ENCODE measurements around the gene ALKBH1. TPM values are rescaled to one million over a fixed set of nuclear protein-coding genes. Genes with fewer than 3 reads are reported as not detected.

ALKBH1 gene
- total RNA-seq, 3 donors from 2014 or later (not counting 1 experiment from before 2014, with no cell fraction given): 3.6 to 10.2 (median 7.1) TPM

GRCh38 chr14:77645520-77646230 lies 62.1 kb downstream of the ALKBH1 start:
- intact Hi-C loops (cut with micrococcal nuclease): no loop called here
- Mint-ChIP-seq H3K36me3 (no peaks in the 10 kb centered on the region), H3K4me1 (peaks cover 14 to 16% of the 10 kb centered on the region in 2 donors), H3K27ac (no peak overlapping the region), H3K27me3 (ENCODE audit: low read depth in 2 of 2) (peaks cover 0 to 6% of the 10 kb centered on the region in 2 donors), H3K9me3 (no peaks in the 10 kb centered on the region), H3K4me3 (no peak overlapping the region)
- Histone ChIP-seq H3K9me3 (ENCODE audit: control insufficient read depth, insufficient read depth, low read length) (no peaks in the 10 kb centered on the region), H3K27me3 (ENCODE audit: control insufficient read depth, insufficient read depth, low read length) (no peaks in the 10 kb centered on the region), H3K4me1 (ENCODE audit: control insufficient read depth, insufficient read depth, low read length) (peaks cover 17% of the 10 kb centered on the region), H3K27ac (ENCODE audit: low read length) (no peak overlapping the region), H3K4me3 (ENCODE audit: low read length) (no peak overlapping the region), H3K36me3 (ENCODE audit: control insufficient read depth, insufficient read depth, low read length) (no peaks in the 10 kb centered on the region)
- TF ChIP-seq CTCF (IDR thresholded peaks at IDR 0.05): no peak
- DNase-seq (no peak), ATAC-seq (no peak)
- 95% methylated on average over 13 of the region's 15 CpGs for WGBS (ENCODE audit: insufficient coverage)

GRCh38 chr14:77642407-77642806 lies 65.4 kb downstream of the ALKBH1 start:
- no peaks in the 10 kb centered on the region for H3K36me3 Mint-ChIP-seq
- Histone ChIP-seq H3K27me3 (ENCODE audit: control insufficient read depth, insufficient read depth, low read length) (no peaks in the 10 kb centered on the region), H3K9me3 (ENCODE audit: control insufficient read depth, insufficient read depth, low read length) (no peaks in the 10 kb centered on the region), H3K27ac (ENCODE audit: low read length) (peak overlapping the region; percentile 82), H3K4me3 (ENCODE audit: low read length) (peak overlapping the region; percentile 66), H3K4me1 (ENCODE audit: control insufficient read depth, insufficient read depth, low read length) (peaks cover 17% of the 10 kb centered on the region), H3K36me3 (ENCODE audit: control insufficient read depth, insufficient read depth, low read length) (no peaks in the 10 kb centered on the region)
- ATAC-seq (no peak), DNase-seq (no peak)
- no peak for TF ChIP-seq CTCF (IDR thresholded peaks at IDR 0.05)
- intact Hi-C loops (cut with micrococcal nuclease): no loop called here
- 79% methylated on average over 7 of the region's 7 CpGs for WGBS (ENCODE audit: insufficient coverage)
- peak overlapping the region; percentile 90 for H3K4me3 Mint-ChIP-seq
- peak overlapping the region; percentile 81 to 95 for H3K27ac Mint-ChIP-seq
- no peaks in the 10 kb centered on the region for H3K27me3 Mint-ChIP-seq (ENCODE audit: low read depth in 2 of 2)
- H3K9me3 Mint-ChIP-seq: no peaks in the 10 kb centered on the region
- peaks cover 14 to 16% of the 10 kb centered on the region in 2 donors for H3K4me1 Mint-ChIP-seq

GRCh38 chr14:77641534-77642341 lies 66.1 kb downstream of the ALKBH1 start:
- WGBS (ENCODE audit: insufficient coverage): 9% methylated on average over 44 of the region's 47 CpGs
- Mint-ChIP-seq H3K36me3 (no peaks in the 10 kb centered on the region), H3K4me3 (peak overlapping the region; percentile 90), H3K9me3 (no peaks in the 10 kb centered on the region), H3K27ac (peak overlapping the region; percentile 81 to 95), H3K4me1 (peaks cover 14 to 16% of the 10 kb centered on the region in 2 donors), H3K27me3 (ENCODE audit: low read depth in 2 of 2) (no peaks in the 10 kb centered on the region)
- no peak for TF ChIP-seq CTCF (IDR thresholded peaks at IDR 0.05)
- H3K27ac ChIP-seq (ENCODE audit: low read length): peak overlapping the region; percentile 82
- intact Hi-C loops (cut with micrococcal nuclease): no loop called here
- no peaks in the 10 kb centered on the region for H3K27me3 ChIP-seq (ENCODE audit: control insufficient read depth, insufficient read depth, low read length)
- H3K4me1 ChIP-seq (ENCODE audit: control insufficient read depth, insufficient read depth, low read length): peaks cover 17% of the 10 kb centered on the region
- peak; percentile 60 to 78 for DNase-seq
- peak overlapping the region; percentile 66 for H3K4me3 ChIP-seq (ENCODE audit: low read length)
- H3K36me3 ChIP-seq (ENCODE audit: control insufficient read depth, insufficient read depth, low read length): no peaks in the 10 kb centered on the region
- H3K9me3 ChIP-seq (ENCODE audit: control insufficient read depth, insufficient read depth, low read length): no peaks in the 10 kb centered on the region
- ATAC-seq: peak; percentile 66 to 86 (median 86)
